Measurements from ENCODE around the gene FBN1.

The FBN1 gene

DNA sequence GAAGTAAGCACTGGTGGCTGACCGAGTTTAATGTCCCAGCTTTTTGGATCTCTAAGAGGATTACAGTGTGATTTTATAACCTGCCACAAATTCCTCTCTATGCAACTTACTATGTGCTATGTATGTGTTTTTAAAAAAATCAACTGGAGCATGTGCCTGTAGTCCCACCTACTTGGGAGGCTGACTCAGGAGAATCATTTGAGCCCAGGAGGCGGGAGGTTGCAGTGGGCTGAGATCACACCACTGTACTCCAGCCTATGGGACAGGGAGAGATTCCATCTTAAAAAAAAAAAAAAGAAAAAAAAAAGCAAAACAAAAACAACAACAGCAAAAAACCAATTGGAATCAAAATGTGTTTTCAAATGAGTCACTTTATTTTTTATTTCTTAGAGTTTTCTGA, 284.7 kb downstream of the FBN1 start:
- no peaks in the 10 kb centered on the region for H3K27me3 Mint-ChIP-seq (ENCODE audit: low read depth, poor library complexity)
- TF ChIP-seq, protein P1, sequence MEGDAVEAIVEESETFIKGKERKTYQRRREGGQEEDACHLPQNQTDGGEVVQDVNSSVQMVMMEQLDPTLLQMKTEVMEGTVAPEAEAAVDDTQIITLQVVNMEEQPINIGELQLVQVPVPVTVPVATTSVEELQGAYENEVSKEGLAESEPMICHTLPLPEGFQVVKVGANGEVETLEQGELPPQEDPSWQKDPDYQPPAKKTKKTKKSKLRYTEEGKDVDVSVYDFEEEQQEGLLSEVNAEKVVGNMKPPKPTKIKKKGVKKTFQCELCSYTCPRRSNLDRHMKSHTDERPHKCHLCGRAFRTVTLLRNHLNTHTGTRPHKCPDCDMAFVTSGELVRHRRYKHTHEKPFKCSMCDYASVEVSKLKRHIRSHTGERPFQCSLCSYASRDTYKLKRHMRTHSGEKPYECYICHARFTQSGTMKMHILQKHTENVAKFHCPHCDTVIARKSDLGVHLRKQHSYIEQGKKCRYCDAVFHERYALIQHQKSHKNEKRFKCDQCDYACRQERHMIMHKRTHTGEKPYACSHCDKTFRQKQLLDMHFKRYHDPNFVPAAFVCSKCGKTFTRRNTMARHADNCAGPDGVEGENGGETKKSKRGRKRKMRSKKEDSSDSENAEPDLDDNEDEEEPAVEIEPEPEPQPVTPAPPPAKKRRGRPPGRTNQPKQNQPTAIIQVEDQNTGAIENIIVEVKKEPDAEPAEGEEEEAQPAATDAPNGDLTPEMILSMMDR (IDR thresholded peaks at IDR 0.05) = no peak
- peaks cover 10% of the 10 kb centered on the region for H3K4me1 Mint-ChIP-seq
- no peak overlapping the region for H3K27ac Mint-ChIP-seq
- H3K9me3 Mint-ChIP-seq = peaks cover 11% of the 10 kb centered on the region
- peaks cover 3% of the 10 kb centered on the region for H3K36me3 Mint-ChIP-seq (ENCODE audit: low read depth)
- H3K4me3 Mint-ChIP-seq = no peak overlapping the region
- DNase-seq = no peak
